ENCODE measurements around the gene EEFSEC. TPM values are rescaled to one million over a fixed set of nuclear protein-coding genes. Genes with fewer than 3 reads are reported as not detected.

The EEFSEC gene
- total RNA-seq, 2 experiments from 2014 or later, result 20.8 to 21.4 TPM

DNA sequence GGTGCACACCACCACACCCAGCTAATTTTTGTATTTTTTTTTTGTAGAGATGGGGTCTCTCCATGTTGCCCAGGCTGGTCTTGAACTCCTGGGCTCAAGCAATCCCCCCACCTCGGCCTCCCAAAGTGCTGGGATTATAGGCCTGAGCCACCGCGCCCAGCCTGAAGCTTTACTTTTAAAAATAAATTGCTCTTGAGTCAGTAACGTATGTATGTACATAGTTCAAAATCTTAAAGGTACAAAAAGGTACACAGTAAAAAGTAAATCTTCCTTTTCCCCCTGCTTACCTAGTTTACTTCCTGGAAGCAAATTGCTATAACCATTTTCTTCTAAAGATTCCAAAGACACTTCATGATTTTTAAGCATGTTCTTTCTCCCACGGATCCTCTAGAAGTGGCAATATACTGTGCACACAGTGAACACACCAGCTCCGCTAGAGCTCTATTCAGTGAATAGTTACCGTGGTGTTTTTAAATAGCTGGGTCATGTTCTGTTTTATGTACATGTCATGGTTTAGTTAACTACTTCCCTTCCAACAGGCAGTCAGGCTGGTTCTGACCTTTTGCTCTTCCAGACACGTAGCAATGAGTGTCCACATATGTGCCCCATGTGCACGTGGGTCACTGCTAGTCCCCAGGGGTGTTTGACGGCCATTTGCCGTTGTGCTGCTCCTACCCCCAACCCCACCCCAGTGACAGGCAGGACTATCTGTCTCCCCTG is 82.1 kb downstream of the EEFSEC start:
- POLR2A ChIA-PET, result no interaction called here

DNA sequence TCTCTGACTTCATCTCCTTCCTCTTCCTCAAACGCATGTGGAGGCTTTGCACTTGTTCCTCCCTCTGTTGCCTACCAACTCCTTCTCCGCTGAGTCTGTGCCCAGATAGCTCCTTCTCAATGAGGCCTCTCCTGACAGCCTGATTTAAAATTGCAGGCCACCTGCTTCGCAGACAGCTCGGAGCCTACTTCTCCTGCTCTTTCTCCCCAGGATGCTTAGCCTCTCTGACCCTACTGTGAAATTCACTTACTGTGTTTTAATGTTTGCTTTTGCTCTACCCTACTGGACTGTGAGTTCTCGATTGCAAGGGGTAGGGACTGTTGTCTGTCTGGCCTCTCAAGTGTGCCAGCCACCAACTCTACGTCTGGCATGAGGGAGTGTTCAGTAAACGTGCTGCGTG is 83.4 kb downstream of the EEFSEC start:
- POLR2A ChIA-PET, result no interaction called here
- CTCF ChIA-PET, result no interaction called here

More for the DNA sequence above, 82.1 kb downstream of the EEFSEC start:
- CTCF ChIA-PET, result no interaction called here

DNA sequence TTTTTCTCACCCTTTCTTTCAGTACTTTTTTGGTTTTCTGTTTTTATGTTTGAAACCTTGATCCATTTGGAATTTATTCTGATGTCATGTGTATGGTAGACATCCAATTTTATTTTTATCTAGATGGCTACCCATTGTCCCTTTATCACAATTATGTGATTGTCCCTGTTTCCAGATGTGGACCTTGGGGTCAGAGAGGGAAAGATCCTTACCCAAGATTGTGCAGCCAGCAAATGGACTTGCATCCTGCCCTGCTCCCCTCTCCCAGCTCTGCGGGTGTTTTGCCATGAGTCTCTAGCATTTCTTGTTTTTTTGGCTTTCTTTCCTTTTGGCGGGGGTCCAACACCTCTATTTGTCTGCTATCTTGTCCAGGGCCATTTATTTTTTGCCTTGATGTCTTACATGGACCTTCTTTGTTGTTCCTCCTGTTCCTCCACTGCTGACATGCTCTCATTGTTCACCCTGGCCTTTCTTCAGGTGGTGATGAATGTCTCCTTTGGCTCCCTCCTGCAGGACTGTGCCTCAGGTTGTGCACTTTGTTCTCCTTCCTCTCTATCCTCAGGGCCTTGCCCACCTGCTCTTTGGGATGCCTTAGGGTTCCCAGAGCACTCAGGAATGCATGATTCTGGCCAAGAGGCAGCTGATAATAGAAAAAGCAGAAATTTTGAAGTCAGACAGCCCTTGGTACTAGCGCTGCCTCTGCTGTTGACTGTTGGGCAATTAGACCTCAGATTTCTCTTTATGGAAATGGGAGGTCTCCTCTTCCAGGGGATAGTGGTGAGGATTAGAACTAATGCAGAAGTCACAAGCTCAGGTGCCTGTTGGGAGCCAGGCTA is 84.3 kb downstream of the EEFSEC start:
- ChIA-PET CTCF (no interaction called here), POLR2A (no interaction called here)

- ChIA-PET CTCF (no interaction called here), POLR2A (no interaction called here)
These were observed 84.9 kb downstream of the EEFSEC start for GRCh38 chr3:128238184-128238489.

- ChIA-PET POLR2A (no interaction called here), CTCF (no interaction called here)
These were observed 86.0 kb downstream of the EEFSEC start for GRCh38 chr3:128239304-128239703.

- CTCF ChIA-PET, result no interaction called here
- POLR2A ChIA-PET, result no interaction called here
These were observed 87.0 kb downstream of the EEFSEC start for GRCh38 chr3:128240232-128240631.

DNA sequence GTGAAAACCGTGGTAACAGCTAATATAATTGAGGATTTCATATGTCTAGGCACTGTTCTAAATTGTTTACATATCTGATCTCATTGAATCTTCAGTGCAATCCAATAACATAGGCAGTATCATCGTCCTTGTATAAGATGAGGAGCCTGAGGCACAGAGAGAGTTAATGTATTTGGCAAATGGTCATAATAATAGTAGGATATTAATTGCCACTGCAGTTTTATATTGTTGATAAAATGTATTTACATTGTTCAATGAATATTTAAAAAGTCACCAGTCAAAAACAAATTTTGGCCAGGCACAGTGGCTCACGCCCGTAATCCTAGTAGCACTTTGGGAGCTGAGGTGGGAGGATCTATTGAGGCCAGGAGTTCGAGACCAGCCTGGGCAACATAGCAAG is 88.5 kb downstream of the EEFSEC start:
- CTCF ChIA-PET, result no interaction called here

DNA sequence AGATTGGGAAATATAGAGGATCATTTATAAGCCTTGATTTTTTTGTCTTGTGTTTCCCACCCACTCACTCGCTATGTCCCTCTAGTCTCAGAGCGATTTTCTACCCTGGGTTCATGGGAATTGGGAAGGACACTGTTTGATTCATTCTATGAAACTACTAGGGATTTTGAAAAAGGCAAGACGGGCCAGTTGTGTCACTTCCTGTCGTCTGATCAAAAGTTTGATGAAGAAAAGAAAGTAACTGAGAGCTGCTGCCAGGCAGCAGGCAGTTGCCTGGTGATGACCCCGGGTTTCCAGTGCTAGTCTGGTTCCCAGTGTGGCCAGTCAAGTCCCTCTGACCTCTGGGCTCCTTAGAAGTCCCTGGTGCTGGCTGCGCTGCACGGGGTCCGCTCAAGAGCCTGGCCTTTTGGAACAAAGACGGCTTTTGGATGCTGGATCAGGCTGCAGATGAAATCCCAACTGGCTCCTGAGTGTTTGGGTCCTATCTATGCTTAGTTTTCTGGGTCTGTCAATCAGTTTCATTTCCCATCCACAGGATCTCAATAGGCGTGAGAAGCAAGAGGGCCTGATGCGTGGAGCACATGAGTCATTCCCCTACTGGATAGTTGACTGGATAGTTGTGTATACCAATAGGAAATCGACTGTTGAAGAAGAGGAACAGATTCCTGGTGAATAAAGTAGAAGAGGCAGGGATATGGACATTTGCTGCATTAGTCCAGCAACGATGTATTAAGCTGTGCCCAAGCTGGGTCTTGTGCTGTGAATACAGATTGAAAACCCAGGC is 89.7 kb downstream of the EEFSEC start:
- CTCF ChIA-PET, result no interaction called here
- POLR2A ChIA-PET, result no interaction called here

More for the DNA sequence above, 88.5 kb downstream of the EEFSEC start:
- POLR2A ChIA-PET, result no interaction called here

DNA sequence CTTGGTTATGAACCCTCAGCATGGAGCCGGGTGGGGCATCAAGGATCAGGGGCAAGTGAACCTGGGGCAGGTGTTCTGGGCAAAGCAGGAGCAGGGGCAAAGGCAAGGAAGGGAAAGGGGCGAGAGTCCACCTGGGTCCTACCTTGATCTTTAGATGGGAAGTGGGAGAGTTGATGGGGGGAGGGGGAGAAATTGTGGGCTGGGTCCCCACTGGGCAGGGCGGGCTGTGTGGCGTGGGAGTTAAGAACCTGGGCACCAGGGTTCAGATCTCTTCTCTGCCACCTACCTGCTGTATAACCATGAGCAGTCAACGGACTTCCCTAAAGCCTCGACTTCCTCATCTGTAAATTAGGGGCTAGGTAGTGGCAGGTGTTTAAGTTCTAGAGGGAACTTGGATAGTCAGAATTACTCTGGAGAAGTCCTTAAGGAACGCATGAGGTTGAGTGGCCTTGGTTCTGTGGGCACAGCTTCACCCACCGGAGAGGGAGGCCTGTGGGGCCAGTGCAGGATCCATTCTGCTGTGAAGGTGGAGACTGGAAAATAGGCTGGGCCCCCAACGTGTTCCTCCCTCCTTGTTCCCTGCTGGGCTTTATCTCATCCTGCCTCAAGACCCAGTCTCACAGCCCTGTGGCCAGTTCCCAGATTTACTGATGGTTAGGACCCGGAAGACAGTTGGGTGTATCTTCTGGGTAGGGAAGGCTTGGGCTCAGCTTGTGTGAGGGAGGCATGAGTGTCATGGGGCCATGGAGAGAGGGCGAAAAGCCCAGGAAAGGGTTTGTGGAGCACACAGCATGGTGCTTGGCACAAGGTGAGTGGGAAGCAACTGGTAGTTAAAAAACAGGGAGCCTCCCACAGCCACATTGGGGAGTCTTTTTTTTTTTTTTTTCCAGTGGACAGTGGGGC is 90.6 kb downstream of the EEFSEC start:
- ChIA-PET CTCF (no interaction called here), POLR2A (no interaction called here)

DNA sequence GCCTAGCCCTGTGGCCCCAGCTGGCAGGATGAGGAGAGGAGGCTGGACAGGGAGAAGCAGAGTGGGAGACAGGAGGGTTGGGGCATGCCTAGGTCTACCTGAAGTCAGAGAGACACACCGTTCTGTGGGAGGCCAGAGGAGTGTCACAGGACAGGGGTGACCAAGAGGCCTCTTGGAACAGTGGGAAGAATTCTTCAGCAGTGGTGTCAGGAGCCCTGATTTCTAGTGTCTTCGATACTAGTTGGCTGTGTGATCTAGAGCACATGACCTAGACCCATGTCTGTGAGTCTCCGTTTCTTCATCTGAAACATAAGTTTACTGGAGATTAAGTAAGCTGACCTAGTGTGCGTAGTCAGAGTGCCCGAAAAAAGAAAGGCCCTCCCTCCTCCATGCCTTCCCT is 92.2 kb downstream of the EEFSEC start:
- ChIA-PET POLR2A (no interaction called here), CTCF (interaction anchor here (0.7 to 1.5 kb wide), 2 partner anchors 8 to 19 kb away, joined by 3 to 4 read pairs; no protein-coding TSS in a partner anchor)

DNA sequence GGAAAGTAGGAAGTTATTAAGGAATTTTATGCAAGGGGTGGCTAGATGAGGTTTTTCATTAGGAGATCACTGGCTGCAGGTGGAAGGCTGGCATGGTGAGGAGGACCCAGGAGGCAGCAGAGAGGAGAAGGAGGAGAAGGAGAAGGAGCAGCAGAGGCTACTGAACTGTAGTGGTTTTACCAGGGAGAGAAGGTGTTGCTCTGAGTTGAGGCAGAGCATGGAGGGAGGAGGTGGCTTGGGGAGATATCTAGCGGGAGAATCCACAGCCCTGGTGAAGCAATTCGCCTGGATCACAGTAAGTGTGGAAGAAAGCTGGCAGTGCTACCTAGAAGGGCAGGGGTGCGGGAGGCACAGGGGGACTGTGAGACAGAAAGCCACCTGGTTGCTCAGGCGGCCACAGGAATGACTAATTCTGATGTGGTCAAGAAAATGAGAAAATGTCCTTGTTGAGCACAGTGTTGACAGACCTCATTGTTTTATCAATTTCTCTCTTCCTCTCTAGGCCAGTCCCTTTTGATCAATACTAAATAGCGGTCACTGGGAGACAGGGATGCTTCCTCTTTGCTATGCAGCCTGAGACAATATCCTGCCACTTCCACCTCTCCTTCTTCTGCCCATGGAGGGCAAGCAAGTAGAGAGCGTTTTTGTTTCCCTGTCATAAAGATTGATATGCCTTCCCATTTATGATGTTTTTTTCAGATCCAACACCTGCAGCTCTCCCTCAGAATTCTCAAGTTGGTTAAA is 94.6 kb downstream of the EEFSEC start:
- ChIA-PET POLR2A (no interaction called here), CTCF (no interaction called here)

DNA sequence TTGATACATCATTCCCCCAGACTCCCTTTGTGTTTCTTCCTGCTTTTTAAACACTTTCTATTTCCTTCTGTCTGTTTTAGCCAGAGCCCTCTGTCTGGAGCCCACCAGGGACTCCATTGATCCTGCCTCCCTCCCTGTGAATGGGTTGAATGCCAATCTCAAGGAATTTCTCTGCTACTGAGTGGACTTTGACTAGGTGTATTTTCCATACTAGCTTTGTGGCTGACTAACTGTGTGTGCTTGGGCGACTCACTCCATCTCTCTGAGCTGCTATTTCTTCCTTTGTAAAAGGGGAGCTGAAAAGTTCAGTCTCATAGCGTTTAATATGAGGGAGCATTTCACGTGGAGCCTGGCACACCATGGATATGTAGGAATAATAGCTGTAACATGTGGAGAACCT is 98.8 kb downstream of the EEFSEC start:
- ChIA-PET POLR2A (no interaction called here), CTCF (no interaction called here)

DNA sequence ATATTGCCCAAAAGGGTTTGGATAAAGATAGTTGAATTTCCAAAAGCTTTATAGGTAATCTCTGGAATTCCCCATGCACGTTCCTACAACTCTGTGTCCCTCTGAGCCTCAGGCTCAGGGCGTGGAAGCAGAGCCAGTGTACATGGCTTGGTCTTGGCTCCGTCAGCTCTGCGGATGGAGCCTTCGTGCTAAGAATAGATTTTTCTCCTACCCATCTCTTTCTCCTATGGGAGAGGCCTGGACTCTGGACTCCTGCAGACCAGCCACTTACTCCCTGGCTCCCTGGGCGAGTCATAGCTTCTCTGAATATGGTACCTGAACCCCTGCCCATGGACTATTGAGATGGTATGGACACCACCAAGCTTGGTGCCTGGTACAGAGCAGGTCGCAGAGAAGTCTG is 99.9 kb downstream of the EEFSEC start:
- ChIA-PET CTCF (interaction anchor here (1.7 kb wide), 1 partner anchor 8 kb away, joined by 4 read pairs; no protein-coding TSS in a partner anchor), POLR2A (no interaction called here)

- ChIA-PET CTCF (interaction anchor here (1.7 kb wide), 1 partner anchor 9 kb away, joined by 4 read pairs; no protein-coding TSS in a partner anchor), POLR2A (no interaction called here)
These were observed 100.8 kb downstream of the EEFSEC start for GRCh38 chr3:128254066-128254590.

DNA sequence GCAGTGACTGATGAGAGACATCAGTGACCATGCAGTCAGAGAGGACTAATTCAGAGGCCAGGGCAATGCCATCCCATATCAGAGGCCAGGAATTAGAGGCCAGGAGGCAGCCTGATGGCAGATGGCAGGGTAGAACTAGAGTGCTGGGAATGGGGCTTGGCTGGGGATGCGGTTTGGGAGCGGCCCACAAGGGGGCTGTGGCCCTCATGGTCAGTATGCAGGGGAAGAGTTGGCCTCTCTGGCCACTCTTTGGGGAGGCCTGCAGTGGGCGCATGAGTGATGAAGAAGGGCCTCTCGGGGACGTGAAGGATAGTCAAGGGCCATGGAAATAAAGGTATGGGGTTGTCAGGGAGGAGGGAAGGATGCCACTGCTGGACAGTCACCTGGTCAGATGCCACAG is 101.7 kb downstream of the EEFSEC start:
- POLR2A ChIA-PET, result no interaction called here
- CTCF ChIA-PET, result no interaction called here

DNA sequence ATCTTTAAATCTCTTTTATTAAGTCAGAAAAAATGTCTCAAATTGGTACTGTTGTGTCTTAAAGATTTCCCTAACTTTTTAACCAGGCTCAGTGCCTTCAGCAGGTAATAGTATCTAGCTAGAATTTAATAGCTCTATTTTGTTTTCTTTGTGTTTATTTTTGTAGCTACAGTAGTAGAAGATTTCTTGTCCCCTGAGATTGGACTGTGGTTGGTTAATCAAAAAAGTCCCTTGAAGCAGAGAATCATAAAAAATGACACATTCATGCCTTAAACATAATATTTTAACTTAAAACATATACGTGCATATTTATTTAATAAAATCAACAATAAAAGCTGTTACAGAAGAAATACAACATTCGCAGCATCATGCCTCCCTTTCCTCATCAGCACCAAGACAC is 102.8 kb downstream of the EEFSEC start:
- POLR2A ChIA-PET, result no interaction called here
- CTCF ChIA-PET, result interaction anchor here (1.2 kb wide), 1 partner anchor 76 kb away, joined by 3 read pairs; no protein-coding TSS in a partner anchor

DNA sequence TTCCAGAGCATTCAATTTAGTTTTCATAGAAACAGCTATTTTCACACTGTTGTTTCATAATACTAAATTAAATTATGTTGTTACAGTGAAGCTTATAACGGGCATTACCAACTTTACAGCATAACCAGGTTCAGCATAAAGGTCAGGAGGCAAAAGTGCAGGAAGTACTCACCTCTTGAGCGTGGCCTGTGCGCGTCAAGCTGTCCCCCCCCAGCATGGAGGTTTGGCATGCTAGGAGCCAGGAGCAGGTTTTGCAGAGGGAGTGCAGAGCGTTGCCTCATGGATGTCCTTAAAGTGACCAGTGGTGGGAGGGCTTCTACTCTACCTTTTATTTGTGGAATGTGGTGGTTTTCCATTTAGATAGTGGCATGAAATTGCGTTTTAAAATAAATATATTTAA is 104.4 kb downstream of the EEFSEC start:
- POLR2A ChIA-PET, result no interaction called here
- CTCF ChIA-PET, result no interaction called here

DNA sequence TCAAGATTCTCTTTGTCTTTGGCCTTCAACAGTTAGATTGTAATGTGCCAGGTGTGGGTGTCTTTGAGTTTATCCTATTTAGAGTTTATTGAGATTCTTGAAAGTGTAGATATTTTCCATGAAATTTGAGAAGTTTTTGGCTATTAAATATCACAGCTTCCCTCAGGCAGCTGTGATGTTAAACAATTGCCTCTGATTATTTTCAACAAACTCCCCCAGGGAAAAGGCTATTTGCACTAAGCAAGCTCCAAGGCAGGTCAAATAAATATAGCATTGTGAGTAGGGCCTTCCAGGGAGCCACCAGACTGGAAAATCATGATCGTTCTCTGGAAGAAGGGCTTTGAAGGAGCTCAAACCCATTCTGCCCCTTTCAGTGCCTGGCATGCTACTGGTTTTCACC is 107.0 kb downstream of the EEFSEC start:
- POLR2A ChIA-PET, result no interaction called here
- CTCF ChIA-PET, result no interaction called here

DNA sequence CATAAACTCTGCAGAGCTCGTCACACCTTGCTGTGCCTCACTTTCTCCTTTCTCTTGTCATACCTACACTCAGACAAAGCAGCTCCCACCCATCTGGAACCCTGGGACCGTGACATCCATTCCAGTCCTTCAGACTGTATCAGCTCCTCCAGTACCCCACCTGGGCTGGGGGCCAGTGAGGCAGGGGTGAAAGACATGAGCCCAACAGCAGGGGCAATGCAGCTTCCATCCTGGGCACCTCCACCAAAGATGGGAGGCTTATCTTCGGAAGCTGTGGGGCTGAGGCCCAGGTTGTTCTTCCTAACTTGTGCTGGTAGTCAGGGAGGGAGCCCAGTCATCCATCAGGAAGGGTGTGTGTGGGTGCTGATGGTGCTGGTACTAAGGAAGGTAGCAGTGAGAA is 109.2 kb downstream of the EEFSEC start:
- ChIA-PET CTCF (interaction anchor here (0.6 kb wide), 1 partner anchor 114 kb away, joined by 4 read pairs; no protein-coding TSS in a partner anchor), POLR2A (no interaction called here)

Data from activated CD8-positive, alpha-beta memory T cell treated with anti-CD3 and anti-CD28 coated beads for 36 hours (primary cell).